Ectodermal cell (in vitro differentiated cells): ENCODE data around the gene LYVE1.

Experiments used
- H3K27ac ChIP-seq: 2 replicates; pipeline ENCODE4 v1.7.0; 2013; ENCODE audit warnings: mild to moderate bottlenecking, low read depth, low read length; ENCODE audit not compliant: insufficient read depth, poor library complexity, severe bottlenecking
- H3K27me3 ChIP-seq: 2 replicates; pipeline ENCODE4 v1.7.0; 2013; ENCODE audit warnings: mild to moderate bottlenecking, low read length; ENCODE audit not compliant: insufficient read depth, control insufficient read depth, poor library complexity, severe bottlenecking
- H3K36me3 ChIP-seq: one replicate; pipeline ENCODE4 v1.7.0; 2013; ENCODE audit warnings: low read length; ENCODE audit not compliant: control insufficient read depth, insufficient read depth
- H3K4me1 ChIP-seq: one replicate; pipeline ENCODE4 v1.7.0; 2013; ENCODE audit warnings: low read length; ENCODE audit not compliant: control insufficient read depth, insufficient read depth
- H3K4me3 ChIP-seq: 2 replicates; pipeline ENCODE4 v1.7.0; 2013; ENCODE audit warnings: low read depth, low read length, control low read depth; ENCODE audit not compliant: insufficient read depth
- H3K9me3 ChIP-seq: 2 replicates; pipeline ENCODE4 v1.7.0; 2013; ENCODE audit warnings: mild to moderate bottlenecking, low read length, moderate library complexity; ENCODE audit not compliant: control insufficient read depth
- WGBS, 2 experiments: methylation state at CpG; one replicate each; pipeline ENCODE4 v1.1.7; 2013; ENCODE audit warnings: missing lambda C conversion rate in 2 of 2; 5-methylcytosine and 5-hydroxymethylcytosine counted together

LYVE1 gene

GRCh38 chr11:10579700-10580099, 11.2 kb upstream of the LYVE1 start:
- H3K27me3 ChIP-seq, result no peaks in the 10 kb centered on the region
- WGBS, 2 experiments, result 93 to 98% methylated on average over 3 of the region's 3 CpGs

GRCh38 chr11:10576035-10576398, 7.6 kb upstream of the LYVE1 start:
- no peaks in the 10 kb centered on the region for H3K36me3 ChIP-seq
- peaks cover 7% of the 10 kb centered on the region for H3K4me1 ChIP-seq
- no peaks in the 10 kb centered on the region for H3K9me3 ChIP-seq
- no peaks in the 10 kb centered on the region for H3K27me3 ChIP-seq
- no peak overlapping the region for H3K4me3 ChIP-seq
- no peak overlapping the region for H3K27ac ChIP-seq
- WGBS, 2 experiments, result 92 to 96% methylated on average over 4 of the region's 4 CpGs

More at GRCh38 chr11:10579700-10580099, 11.2 kb upstream of the LYVE1 start:
- Histone ChIP-seq H3K36me3 (no peaks in the 10 kb centered on the region), H3K4me1 (peaks cover 7% of the 10 kb centered on the region), H3K27ac (no peak overlapping the region), H3K9me3 (no peaks in the 10 kb centered on the region), H3K4me3 (no peak overlapping the region)

GRCh38 chr11:10575346-10576034, 7.0 kb upstream of the LYVE1 start:
- no peak overlapping the region for H3K27ac ChIP-seq
- no peak overlapping the region for H3K4me3 ChIP-seq
- no peaks in the 10 kb centered on the region for H3K9me3 ChIP-seq
- H3K4me1 ChIP-seq, result peaks cover 7% of the 10 kb centered on the region
- H3K36me3 ChIP-seq, result no peaks in the 10 kb centered on the region
- H3K27me3 ChIP-seq, result no peaks in the 10 kb centered on the region
- WGBS, 2 experiments, result 86 to 100% methylated on average over 2 of the region's 3 CpGs

GRCh38 chr11:10573556-10573955, 5.1 kb upstream of the LYVE1 start:
- Histone ChIP-seq H3K27ac (no peak overlapping the region), H3K4me3 (no peak overlapping the region), H3K4me1 (no peaks in the 10 kb centered on the region), H3K9me3 (no peaks in the 10 kb centered on the region), H3K27me3 (no peaks in the 10 kb centered on the region), H3K36me3 (no peaks in the 10 kb centered on the region)
- 84 to 90% methylated on average over 3 of the region's 3 CpGs for WGBS, 2 experiments

- Histone ChIP-seq H3K27me3 (no peaks in the 10 kb centered on the region), H3K4me1 (no peaks in the 10 kb centered on the region), H3K9me3 (no peaks in the 10 kb centered on the region), H3K36me3 (no peaks in the 10 kb centered on the region), H3K4me3 (no peak overlapping the region), H3K27ac (no peak overlapping the region)
Observed at GRCh38 chr11:10573028-10573427, 4.6 kb upstream of the LYVE1 start.

- Histone ChIP-seq H3K4me1 (no peaks in the 10 kb centered on the region), H3K27me3 (no peaks in the 10 kb centered on the region), H3K4me3 (no peak overlapping the region), H3K9me3 (no peaks in the 10 kb centered on the region), H3K36me3 (no peaks in the 10 kb centered on the region), H3K27ac (no peak overlapping the region)
- 94 to 100% methylated on average over 2 of the region's 2 CpGs for WGBS, 2 experiments
Observed at GRCh38 chr11:10572533-10572932, 4.1 kb upstream of the LYVE1 start.

- no peaks in the 10 kb centered on the region for H3K9me3 ChIP-seq
- no peak overlapping the region for H3K27ac ChIP-seq
- 83 to 100% methylated on average over 2 of the region's 2 CpGs for WGBS, 2 experiments
- no peaks in the 10 kb centered on the region for H3K4me1 ChIP-seq
- H3K27me3 ChIP-seq, result no peaks in the 10 kb centered on the region
- H3K36me3 ChIP-seq, result no peaks in the 10 kb centered on the region
- H3K4me3 ChIP-seq, result no peak overlapping the region
Observed at GRCh38 chr11:10567446-10567845, 1.0 kb downstream of the LYVE1 start.

- Histone ChIP-seq H3K9me3 (no peaks in the 10 kb centered on the region), H3K4me3 (no peak overlapping the region), H3K27ac (no peak overlapping the region), H3K36me3 (no peaks in the 10 kb centered on the region), H3K4me1 (no peaks in the 10 kb centered on the region), H3K27me3 (no peaks in the 10 kb centered on the region)
- WGBS, 2 experiments, result 83 to 90% methylated on average over 6 of the region's 6 CpGs
Observed at GRCh38 chr11:10566257-10566957, 2.1 kb downstream of the LYVE1 start.

GRCh38 chr11:10565493-10565892, 3.0 kb downstream of the LYVE1 start:
- Histone ChIP-seq H3K4me1 (no peaks in the 10 kb centered on the region), H3K27ac (no peak overlapping the region), H3K36me3 (no peaks in the 10 kb centered on the region), H3K9me3 (no peaks in the 10 kb centered on the region), H3K27me3 (no peaks in the 10 kb centered on the region), H3K4me3 (no peak overlapping the region)
- WGBS, 2 experiments, result 92 to 93% methylated on average over 4 of the region's 4 CpGs

GRCh38 chr11:10564696-10565318, 3.7 kb downstream of the LYVE1 start:
- no CpG with 5 or more reads among the region's 1 CpG for WGBS, 2 experiments
- no peaks in the 10 kb centered on the region for H3K36me3 ChIP-seq
- H3K4me3 ChIP-seq, result no peak overlapping the region
- H3K4me1 ChIP-seq, result no peaks in the 10 kb centered on the region
- no peaks in the 10 kb centered on the region for H3K27me3 ChIP-seq
- no peaks in the 10 kb centered on the region for H3K9me3 ChIP-seq
- H3K27ac ChIP-seq, result no peak overlapping the region
